ENCODE measurements around the gene EDIL3.
"Not testable (repeated sequence)": the region's sequence is repeated elsewhere in the genome, so short reads cannot be mapped to it uniquely, and the experiment has no call there.

Gene EDIL3

GRCh38 chr5:84036842-84037241 is 347.8 kb downstream of the EDIL3 start:
- DNase-seq, result no peak

GRCh38 chr5:84032324-84032723 is 352.4 kb downstream of the EDIL3 start:
- DNase-seq, result no peak

DNA sequence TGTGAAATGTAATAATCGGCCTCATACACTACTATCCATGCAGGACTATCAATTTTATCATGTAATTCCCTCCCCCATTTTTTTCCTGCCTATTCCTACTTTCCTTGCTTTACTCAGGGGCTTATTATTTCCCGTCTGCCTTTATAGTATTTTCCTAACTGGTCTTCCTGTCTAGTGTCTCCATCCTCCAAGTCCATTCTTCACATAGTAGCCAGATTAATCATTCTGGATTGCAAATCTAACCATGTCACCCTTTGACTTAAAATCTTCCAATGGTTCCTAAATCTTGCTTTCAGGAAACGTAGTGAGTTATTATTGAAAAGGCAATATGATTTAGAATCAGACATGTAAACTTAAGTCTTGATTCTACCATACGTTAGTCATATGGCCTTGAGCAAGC is 356.6 kb downstream of the EDIL3 start:
- DNase-seq, result no peak

GRCh38 chr5:84018521-84018920 is 366.2 kb downstream of the EDIL3 start:
- DNase-seq, result not testable (repeated sequence)

DNA sequence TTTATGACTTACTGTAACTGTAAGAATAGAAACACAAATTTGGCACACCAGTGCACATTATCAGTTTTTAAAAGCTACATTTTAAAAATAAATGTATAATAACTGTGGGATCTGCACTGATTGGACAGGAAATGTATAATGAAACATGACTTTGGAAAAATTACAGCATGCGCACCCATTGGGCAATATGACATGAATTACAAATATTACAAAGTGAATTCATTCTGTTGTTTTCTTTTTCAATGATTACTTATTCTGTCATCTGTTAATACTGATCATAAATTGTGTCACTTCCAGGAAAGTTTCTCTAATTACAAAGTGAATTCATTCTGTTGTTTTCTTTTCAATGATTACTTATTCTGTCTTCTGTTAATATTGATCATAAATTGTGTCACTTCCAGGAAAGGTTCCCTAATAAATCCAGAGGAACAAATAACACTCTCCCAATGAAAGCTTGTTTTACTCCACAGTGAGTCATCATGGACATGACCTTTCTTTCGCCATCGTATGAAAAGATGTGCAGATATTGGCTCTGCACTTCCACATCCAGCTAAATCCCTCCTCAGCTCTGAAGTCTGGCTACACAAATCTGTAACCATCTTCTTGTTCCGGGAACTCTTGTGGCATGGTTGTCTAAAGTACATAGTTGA is 367.0 kb downstream of the EDIL3 start:
- DNase-seq, result no peak

GRCh38 chr5:84016085-84016484 is 368.6 kb downstream of the EDIL3 start:
- DNase-seq, result no peak

- no peak for DNase-seq
These were observed 369.7 kb downstream of the EDIL3 start for GRCh38 chr5:84014966-84015365.

GRCh38 chr5:83993803-83994202 is 390.9 kb downstream of the EDIL3 start:
- no peak for DNase-seq

GRCh38 chr5:83991566-83992224 is 393.0 kb downstream of the EDIL3 start:
- no peak for DNase-seq

DNA sequence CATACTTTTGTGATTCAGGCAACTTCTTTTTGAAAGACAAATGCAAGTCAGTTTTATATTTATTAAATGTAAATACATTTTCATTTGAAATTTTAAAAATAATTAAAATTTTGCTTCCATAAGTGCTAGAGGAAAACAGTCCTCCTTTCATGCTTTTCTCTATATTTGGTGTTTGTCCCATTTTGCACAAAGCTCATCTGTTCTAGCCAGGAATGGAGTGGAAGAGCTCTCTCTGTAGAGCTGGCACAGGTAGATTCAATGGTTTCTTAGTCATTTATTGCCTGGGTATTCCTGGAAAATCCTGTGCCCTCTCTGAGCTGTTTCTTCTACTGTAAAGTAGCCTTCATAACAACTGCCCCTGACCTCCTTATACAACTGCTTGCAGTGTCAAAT is 396.4 kb downstream of the EDIL3 start:
- DNase-seq, result no peak

DNA sequence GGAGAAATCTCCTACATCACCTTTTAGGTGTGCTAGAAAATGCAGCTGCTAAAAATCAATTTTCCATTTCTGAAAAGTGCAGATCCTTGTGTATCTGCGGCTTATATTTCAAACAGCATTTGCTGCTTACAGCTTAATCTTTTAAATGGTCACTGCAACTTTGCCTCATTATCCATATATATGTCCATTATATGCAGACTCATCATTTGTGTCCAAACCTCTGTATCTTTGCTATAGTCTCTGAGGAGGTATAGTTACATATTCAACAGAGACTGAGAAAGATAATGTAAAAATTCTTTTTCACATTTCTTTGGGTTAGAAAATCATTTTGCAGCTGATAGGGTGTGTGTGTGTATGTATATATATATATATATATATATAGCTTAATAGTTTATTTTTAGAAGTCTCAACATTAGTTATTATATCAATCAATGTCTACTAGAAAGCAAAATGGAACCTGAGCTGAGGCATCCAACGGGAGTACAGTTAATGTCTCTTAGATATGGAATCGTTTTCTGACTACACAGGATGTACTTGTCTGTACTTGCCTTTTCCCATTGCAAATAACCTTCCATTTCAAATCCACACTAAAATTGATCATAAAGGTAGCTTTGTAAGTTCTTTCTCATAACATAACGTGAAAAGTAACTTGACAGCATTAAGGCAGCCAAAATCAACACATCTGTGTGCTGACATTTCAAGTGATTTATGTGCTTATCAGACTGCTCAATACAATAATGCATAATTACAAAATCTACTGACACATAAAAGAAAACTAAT is 397.0 kb downstream of the EDIL3 start:
- no peak for DNase-seq

DNA sequence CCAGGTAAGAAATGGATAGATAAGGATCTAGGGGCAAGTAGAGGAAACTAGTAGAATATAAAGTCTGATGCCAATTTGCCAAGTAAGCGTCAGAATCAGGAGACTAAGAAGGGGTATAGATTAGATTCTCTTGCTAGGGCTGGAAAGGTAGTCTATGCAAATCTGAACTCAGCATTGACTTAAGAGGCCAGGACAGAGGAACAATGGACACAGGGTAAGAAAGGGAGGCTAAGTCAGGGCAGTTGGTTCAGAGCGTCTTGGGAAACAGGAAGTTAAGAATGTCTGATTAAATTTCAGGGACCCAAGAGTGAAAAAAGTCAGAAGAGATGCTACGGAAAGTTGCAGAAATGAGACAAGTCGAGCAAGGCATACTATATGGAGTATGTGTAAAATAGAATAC is 400.8 kb downstream of the EDIL3 start:
- no peak for DNase-seq

DNA sequence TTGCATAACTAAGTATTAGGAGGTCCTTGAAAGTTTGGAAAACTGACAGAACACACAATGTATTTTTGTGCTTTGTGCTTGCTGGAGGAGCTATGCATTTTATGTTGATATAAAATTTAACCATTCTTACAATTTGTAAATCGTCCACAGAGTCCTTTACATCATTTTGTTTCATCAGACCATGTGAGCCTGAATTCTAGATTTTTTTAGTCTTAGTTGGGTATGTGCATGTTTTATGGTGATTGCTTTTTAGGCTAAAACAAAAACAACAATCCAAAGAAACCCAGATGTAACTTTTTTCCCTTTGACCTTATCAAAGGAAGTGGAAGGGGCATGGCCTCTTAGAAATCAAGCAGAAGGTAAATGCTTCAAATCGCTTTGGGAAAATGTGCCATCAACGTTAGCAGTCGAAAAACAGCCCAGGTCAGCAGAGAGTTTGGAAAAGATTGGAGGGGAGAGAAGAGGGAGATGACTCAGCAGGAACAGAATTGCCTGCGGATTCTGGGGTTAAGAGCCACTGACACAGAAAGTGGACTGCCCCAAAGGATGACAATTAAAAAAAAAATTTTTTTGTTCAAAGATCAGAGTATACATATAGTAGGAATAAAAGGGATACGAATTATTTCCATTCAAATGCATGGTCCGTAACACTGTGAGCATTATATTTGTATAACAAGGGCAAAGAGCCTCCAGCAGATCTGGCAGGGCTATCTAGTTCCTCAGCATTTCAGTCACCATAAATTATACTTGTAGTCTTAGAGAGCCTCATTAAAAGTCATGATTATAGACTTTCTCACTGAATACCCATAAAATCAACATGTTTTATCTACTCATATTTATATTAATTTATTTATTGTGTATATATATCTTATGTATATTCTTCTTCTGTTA is 410.5 kb downstream of the EDIL3 start:
- DNase-seq, result no peak

DNA sequence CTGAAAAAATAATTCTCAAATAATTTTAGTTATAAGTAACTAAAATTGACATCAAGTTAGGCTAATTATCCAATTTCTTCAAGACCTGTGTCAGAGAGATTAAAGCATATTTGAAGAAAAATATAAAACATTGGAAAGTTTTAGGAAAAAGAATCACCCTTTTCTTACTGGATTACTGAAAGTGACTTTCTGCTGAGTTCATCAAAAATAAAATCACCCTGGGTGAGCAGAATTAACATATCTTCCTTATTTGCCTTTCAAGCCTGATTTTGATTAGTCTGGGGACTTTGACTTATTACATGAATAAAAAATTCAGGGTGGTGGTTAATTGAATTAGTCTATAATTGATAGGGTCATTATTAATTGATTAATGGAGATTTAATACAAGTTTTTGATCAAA is 411.8 kb downstream of the EDIL3 start:
- DNase-seq, result no peak

GRCh38 chr5:83972236-83972635 is 412.4 kb downstream of the EDIL3 start:
- DNase-seq, result no peak

GRCh38 chr5:83967417-83967816 is 417.3 kb downstream of the EDIL3 start:
- DNase-seq, result no peak

- DNase-seq, result peak in 1 of 2 donors; percentile 51
These were observed 419.2 kb downstream of the EDIL3 start for GRCh38 chr5:83965441-83965840.

DNA sequence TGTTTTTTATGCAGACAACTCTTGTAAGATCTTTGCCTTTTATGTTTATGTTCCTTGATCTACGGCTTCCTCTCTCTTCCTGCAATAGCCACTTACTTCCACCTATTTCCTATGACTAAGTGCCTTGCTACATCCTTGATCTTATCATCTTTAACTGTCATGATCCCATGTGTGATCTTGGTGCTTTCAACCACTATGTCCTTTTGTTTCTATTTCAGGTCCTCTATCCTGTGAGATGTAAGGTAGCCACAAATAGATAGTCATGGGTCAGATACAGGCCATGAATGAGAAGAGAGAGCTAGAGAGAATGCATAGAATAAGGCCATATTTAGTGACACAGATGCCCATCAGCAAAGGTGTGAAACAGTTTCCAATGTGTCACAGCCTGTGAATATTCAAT is 420.4 kb downstream of the EDIL3 start:
- peak in 1 of 2 donors; percentile 71 for DNase-seq

DNA sequence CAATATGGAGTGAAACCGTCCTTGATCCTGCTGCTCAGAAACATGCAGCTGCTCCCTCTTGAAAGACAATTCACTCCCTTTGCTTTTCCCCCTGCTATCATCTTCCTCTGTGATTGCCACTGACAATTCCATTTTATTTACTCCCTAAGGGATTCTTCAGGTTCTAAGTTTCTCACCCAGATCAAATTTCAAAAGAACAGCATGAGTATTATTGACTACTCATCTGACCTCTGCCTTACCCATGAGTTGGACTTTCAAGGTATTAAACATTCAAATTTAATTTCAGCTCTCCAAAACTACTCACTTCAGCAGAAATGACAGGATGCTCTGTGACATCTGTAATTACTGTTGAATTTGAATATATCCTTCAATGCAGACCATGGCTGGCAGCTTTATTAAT is 427.5 kb downstream of the EDIL3 start:
- no peak for DNase-seq

DNA sequence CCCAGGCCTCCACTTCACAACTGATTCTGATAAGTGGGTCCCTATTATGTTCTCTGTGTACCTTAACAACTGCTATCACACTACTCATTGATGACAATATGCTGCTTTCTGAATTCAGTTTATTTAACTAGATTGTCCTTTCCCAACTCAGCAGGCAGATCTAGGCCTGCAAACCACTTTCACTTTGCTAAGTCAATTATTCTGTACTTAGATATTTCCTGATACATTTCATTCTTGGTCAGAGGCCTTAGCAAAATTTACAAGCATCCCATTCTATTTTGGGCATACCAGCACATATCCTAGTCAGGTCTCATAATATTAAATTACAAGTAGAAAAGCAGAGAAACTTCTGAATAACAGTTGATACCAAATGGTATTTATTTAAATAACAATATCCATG is 428.3 kb downstream of the EDIL3 start:
- no peak for DNase-seq

GRCh38 chr5:83955916-83956315 is 428.8 kb downstream of the EDIL3 start:
- DNase-seq, result peak in 1 of 2 donors; percentile 34

DNA sequence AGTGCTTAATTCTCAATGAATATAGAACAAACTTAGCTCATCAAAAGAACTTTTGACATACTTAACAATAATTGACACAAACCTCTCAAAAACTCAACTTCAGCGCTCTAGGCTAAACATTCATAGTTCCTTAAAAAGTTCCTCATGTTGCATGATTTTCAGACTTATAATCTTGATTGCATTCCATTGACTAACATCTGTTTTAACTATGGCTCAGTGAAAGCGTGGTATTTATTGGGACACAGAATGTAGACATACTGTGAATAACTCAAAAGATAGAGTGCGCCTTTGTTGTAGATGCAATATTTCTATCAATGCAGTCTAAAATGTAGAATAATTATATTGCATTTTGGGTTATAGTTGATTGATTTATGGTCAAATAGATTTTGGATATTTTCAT is 436.9 kb downstream of the EDIL3 start:
- no peak for DNase-seq

DNA sequence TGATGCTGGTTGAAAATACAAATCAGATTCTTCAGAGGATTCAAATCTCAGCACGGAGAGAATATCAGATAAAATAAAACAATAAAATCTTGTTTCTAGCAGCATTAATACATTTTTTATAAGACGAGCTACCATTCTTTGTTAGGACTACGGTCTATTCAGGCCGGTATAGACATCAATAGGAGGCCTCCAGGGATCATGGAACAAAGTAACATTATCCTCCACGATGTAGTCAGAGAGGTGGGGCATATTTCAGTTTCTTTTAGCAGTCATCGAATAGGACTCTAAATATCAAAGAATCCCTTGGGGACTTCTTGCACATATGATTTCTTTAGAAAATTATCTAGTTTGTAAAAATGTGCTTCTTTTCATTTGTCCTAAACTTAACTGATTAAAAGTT is 438.2 kb downstream of the EDIL3 start:
- no peak for DNase-seq

Data from bone marrow (tissue), 2 donors.